ENCODE data around the gene ABHD3.
"Not testable (repeated sequence)": the region's sequence is repeated elsewhere in the genome, so short reads cannot be mapped to it uniquely, and the experiment has no call there.

ABHD3 gene
- total RNA-seq = 43.3 to 59.8 reads per million in 2 donors

- DNase-seq = peak; percentile 85 to 96 (median 90)
These were observed at the start of gene ABHD3 for GRCh38 chr18:21704603-21705364. TSS of gene ABHD3 (minus strand) at chr18:21704774. CDS start at chr18:21704665, 109 bp downstream.

GRCh38 chr18:21747764-21748693, 43.5 kb upstream of the ABHD3 start:
- peak in 1 of 5 experiments; percentile 45 for DNase-seq

GRCh38 chr18:21747268-21747667, 42.7 kb upstream of the ABHD3 start:
- DNase-seq = no peak

GRCh38 chr18:21745231-21745630, 40.7 kb upstream of the ABHD3 start:
- peak in 1 of 5 experiments; percentile 15 for DNase-seq

- peak in 1 of 5 experiments; percentile 87 for DNase-seq
These were observed 38.7 kb upstream of the ABHD3 start for GRCh38 chr18:21743166-21743832.

GRCh38 chr18:21742315-21742687, 37.7 kb upstream of the ABHD3 start:
- DNase-seq = peak in 1 of 5 experiments; percentile 56

GRCh38 chr18:21741562-21742314, 37.2 kb upstream of the ABHD3 start:
- DNase-seq = peak in 3 of 5 experiments; percentile 9 to 38 (median 17)

GRCh38 chr18:21741312-21741561, 36.7 kb upstream of the ABHD3 start:
- peak in 1 of 5 experiments; percentile 30 for DNase-seq

- peak; percentile 97 to 98 (median 98) for DNase-seq
These were observed 36.2 kb upstream of the ABHD3 start, which contains the start of gene MIB1 for GRCh38 chr18:21740538-21741311. TSS of gene MIB1 (plus strand) at chr18:21740792. CDS start at chr18:21741584, 792 bp downstream.

- no peak for DNase-seq
These were observed 35.3 kb upstream of the ABHD3 start for GRCh38 chr18:21739604-21740537.

- not testable (repeated sequence) for DNase-seq
These were observed 32.4 kb upstream of the ABHD3 start for GRCh38 chr18:21736926-21737325.

GRCh38 chr18:21735452-21736015, 31.0 kb upstream of the ABHD3 start:
- DNase-seq = peak in 4 of 5 experiments; percentile 35 to 87 (median 51)

GRCh38 chr18:21733011-21733410, 28.4 kb upstream of the ABHD3 start:
- no peak for DNase-seq

GRCh38 chr18:21727702-21728101, 23.1 kb upstream of the ABHD3 start:
- no peak for DNase-seq

GRCh38 chr18:21725201-21725600, 20.6 kb upstream of the ABHD3 start:
- no peak for DNase-seq

- DNase-seq = no peak
These were observed 18.1 kb upstream of the ABHD3 start for GRCh38 chr18:21722687-21723086.

- peak in 1 of 5 experiments; percentile 65 for DNase-seq
These were observed 9.9 kb upstream of the ABHD3 start for GRCh38 chr18:21714474-21714873.

- DNase-seq = peak in 1 of 5 experiments; percentile 30
These were observed 2.6 kb upstream of the ABHD3 start for GRCh38 chr18:21707130-21707529.

- no peak for DNase-seq
These were observed 1.9 kb upstream of the ABHD3 start for GRCh38 chr18:21706386-21706865.

Data from T-helper 2 cell (primary cell).